ENCODE measurements around the gene NXNL1.

GRCh38 chr19:17489392-17490030 lies 28.8 kb upstream of the NXNL1 start:
- TF ChIP-seq YY1 (tag by site-specific recombination; IDR thresholded peaks at IDR 0.05), result no peak
- TF ChIP-seq, protein P1, sequence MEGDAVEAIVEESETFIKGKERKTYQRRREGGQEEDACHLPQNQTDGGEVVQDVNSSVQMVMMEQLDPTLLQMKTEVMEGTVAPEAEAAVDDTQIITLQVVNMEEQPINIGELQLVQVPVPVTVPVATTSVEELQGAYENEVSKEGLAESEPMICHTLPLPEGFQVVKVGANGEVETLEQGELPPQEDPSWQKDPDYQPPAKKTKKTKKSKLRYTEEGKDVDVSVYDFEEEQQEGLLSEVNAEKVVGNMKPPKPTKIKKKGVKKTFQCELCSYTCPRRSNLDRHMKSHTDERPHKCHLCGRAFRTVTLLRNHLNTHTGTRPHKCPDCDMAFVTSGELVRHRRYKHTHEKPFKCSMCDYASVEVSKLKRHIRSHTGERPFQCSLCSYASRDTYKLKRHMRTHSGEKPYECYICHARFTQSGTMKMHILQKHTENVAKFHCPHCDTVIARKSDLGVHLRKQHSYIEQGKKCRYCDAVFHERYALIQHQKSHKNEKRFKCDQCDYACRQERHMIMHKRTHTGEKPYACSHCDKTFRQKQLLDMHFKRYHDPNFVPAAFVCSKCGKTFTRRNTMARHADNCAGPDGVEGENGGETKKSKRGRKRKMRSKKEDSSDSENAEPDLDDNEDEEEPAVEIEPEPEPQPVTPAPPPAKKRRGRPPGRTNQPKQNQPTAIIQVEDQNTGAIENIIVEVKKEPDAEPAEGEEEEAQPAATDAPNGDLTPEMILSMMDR (tag by site-specific recombination; IDR thresholded peaks at IDR 0.05), result no peak
- TF ChIP-seq ZNF146 (tag by site-specific recombination; IDR thresholded peaks at IDR 0.05), result no peak
- TF ChIP-seq MZF1 (tag by site-specific recombination; IDR thresholded peaks at IDR 0.05; ENCODE audit: borderline replicate concordance), result no peak
- TF ChIP-seq, protein P2, sequence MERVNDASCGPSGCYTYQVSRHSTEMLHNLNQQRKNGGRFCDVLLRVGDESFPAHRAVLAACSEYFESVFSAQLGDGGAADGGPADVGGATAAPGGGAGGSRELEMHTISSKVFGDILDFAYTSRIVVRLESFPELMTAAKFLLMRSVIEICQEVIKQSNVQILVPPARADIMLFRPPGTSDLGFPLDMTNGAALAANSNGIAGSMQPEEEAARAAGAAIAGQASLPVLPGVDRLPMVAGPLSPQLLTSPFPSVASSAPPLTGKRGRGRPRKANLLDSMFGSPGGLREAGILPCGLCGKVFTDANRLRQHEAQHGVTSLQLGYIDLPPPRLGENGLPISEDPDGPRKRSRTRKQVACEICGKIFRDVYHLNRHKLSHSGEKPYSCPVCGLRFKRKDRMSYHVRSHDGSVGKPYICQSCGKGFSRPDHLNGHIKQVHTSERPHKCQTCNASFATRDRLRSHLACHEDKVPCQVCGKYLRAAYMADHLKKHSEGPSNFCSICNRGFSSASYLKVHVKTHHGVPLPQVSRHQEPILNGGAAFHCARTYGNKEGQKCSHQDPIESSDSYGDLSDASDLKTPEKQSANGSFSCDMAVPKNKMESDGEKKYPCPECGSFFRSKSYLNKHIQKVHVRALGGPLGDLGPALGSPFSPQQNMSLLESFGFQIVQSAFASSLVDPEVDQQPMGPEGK (tag by site-specific recombination; IDR thresholded peaks at IDR 0.05), result no peak
- TF ChIP-seq, protein P3, sequence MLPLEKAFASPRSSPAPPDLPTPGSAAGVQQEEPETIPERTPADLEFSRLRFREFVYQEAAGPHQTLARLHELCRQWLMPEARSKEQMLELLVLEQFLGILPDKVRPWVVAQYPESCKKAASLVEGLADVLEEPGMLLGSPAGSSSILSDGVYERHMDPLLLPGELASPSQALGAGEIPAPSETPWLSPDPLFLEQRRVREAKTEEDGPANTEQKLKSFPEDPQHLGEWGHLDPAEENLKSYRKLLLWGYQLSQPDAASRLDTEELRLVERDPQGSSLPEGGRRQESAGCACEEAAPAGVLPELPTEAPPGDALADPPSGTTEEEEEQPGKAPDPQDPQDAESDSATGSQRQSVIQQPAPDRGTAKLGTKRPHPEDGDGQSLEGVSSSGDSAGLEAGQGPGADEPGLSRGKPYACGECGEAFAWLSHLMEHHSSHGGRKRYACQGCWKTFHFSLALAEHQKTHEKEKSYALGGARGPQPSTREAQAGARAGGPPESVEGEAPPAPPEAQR (tag by site-specific recombination; IDR thresholded peaks at IDR 0.05), result no peak
- no peak for TF ChIP-seq ZNF354C (tag by site-specific recombination; IDR thresholded peaks at IDR 0.05; ENCODE audit: borderline replicate concordance, low read depth)

All from HEK293 (cell line).